ENCODE results near the gene TMEM179.
A peak's percentile ranks its signal among the peaks of the same experiment; 100 is the strongest.

Gene TMEM179

DNA sequence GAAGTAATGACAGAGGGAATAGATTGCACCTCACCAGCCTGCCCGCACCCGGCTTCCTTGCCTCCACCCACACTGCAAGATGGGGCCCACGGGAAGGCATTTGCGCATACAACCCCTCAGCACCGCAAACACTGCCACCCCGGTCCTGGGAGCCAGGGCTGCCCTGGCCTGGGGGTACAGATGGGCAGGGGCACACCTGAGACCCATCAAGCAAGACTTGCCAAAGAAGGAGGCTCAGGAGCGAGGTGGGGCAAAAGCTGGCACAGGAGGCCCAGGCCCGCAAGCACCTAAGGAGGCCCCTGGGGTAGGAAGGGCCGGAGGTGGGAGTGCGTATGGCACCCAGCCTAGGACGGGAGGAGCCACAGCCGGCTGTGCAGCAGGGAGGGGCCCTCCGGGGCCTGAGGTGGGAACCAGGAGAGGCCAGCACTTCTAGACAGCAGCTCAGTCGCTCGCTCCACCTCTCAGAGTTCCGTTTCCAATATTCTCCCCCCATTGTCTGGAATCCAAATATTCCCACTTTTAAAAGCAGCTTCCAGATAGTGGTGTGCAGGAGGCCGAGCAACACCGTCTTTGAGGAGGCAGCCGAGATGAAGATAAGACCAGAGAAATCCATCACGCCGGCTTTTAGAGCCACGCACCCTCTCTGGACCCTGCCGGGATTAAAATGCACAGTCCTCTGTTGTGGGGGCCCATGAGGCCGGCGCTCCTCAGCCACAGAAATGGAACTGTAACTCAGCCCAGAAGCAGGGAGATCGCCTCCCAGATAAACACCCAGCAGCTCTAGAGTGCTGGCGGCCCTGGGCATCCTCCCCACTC is 37.2 kb downstream of the TMEM179 start:
- TF ChIP-seq, protein P1, sequence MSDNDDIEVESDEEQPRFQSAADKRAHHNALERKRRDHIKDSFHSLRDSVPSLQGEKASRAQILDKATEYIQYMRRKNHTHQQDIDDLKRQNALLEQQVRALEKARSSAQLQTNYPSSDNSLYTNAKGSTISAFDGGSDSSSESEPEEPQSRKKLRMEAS (IDR thresholded peaks at IDR 0.05; ENCODE audit: low read depth, low read length): no peak
- TF ChIP-seq, protein P2, sequence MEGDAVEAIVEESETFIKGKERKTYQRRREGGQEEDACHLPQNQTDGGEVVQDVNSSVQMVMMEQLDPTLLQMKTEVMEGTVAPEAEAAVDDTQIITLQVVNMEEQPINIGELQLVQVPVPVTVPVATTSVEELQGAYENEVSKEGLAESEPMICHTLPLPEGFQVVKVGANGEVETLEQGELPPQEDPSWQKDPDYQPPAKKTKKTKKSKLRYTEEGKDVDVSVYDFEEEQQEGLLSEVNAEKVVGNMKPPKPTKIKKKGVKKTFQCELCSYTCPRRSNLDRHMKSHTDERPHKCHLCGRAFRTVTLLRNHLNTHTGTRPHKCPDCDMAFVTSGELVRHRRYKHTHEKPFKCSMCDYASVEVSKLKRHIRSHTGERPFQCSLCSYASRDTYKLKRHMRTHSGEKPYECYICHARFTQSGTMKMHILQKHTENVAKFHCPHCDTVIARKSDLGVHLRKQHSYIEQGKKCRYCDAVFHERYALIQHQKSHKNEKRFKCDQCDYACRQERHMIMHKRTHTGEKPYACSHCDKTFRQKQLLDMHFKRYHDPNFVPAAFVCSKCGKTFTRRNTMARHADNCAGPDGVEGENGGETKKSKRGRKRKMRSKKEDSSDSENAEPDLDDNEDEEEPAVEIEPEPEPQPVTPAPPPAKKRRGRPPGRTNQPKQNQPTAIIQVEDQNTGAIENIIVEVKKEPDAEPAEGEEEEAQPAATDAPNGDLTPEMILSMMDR (IDR thresholded peaks at IDR 0.05; ENCODE audit: low read depth, low read length): no peak
- TF ChIP-seq POLR2A (IDR thresholded peaks at IDR 0.05; ENCODE audit: extremely low read depth, insufficient read length): no peak
- TF ChIP-seq MYC (IDR thresholded peaks at IDR 0.05; ENCODE audit: low read depth, low read length): no peak
- no peak for DNase-seq (ENCODE audit: low read depth)
- H3K4me3 ChIP-seq (ENCODE audit: low read depth, low read length): no peak overlapping the region

DNA sequence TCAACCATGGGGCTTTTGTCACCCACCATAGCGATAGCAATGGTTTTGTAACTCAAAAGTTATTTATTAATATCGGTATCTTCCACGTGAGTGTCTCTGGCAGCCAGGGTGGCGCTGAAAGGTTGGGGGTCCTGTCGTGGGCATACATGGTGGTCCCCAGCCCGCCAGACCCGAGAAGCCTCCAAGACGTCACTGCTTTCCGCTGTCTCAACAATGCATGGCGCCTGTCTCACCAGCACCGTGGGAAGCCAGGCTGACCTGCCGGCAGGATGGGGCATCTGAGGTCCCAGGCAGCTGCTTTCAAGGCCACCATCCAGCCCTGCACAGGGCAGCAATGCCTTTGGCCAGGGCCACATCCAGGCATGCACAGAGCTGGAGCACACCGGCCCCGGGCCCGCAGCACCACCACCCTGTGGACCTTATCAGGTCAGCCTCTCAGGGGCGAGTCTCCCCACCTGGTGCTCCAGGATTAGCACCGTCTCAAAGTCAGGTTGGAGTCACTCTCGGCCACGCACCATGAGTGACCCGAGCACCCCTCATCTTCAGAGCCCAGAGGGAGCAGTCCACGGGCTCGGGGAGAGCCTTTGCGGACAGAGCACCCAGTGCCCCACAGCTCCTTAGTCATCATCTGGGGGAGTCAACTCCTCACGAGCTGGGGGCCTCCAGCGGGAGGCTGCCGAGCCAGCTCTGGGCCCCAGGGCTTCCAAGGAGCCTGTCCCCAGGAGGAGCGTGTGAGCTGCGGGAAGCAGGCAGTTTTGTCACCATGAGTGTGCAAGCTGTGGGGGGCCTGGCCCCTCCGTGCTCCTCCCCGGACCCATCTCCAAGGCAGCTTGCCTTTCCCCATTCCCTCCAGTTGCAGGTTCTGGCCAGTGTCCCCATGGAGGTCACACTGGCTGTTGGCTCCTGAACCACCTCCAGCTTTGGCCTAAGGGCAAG is 39.6 kb downstream of the TMEM179 start:
- DNase-seq (ENCODE audit: low read depth): peak; percentile 47
- TF ChIP-seq MYC (IDR thresholded peaks at IDR 0.05; ENCODE audit: low read depth, low read length) (no peak), POLR2A (IDR thresholded peaks at IDR 0.05; ENCODE audit: extremely low read depth, insufficient read length) (no peak)
- TF ChIP-seq, protein P1 (IDR thresholded peaks at IDR 0.05; ENCODE audit: low read depth, low read length): no peak
- TF ChIP-seq, protein P2 (IDR thresholded peaks at IDR 0.05; ENCODE audit: low read depth, low read length): no peak
- H3K4me3 ChIP-seq (ENCODE audit: low read depth, low read length): no peak overlapping the region

DNA sequence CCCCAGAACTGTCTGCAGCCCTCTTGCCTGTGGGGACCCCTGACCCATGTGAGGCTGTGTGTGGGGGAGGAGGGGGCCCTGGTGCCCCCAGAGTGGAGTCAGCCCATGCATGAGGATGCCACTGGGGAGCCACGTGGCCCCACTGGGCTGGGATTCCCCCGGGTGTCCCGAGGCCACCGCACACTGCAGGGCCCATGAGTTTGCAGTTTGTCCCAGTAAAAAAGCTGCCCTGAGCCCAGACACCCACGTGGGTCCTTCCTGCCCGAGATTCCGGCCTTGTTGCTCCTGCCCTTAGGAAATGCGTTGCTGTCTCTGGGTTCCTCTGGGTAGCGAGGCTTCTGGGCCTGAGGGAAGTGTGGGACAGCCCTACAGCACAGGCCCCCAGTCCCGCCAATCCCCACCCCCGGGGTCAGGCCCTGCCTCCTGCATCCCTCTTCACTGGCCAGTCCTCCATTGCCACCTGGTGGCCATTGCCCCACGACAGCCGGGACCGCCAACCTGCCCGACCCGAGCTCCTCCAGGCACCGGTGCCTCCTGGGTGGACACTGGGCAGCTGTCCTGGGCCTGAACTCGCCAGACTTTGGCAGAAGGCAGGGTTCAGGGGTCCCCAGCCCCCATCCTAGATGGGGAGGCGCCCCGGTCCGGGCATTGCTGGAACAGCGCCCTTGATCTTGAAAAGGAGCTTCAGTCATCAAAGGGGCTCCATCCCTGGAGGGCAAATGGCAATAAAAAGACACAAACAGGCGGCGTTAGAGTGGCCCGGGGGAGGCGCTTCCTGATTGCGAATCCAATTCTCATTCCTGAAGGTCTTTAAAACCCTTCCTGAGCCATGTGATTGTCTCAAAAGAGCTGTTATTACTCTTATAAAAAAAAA is 40.6 kb downstream of the TMEM179 start:
- TF ChIP-seq, protein P1 (IDR thresholded peaks at IDR 0.05; ENCODE audit: low read depth, low read length): no peak
- TF ChIP-seq MYC (IDR thresholded peaks at IDR 0.05; ENCODE audit: low read depth, low read length): no peak
- TF ChIP-seq, protein P2 (IDR thresholded peaks at IDR 0.05; ENCODE audit: low read depth, low read length): peak; percentile 84
- no peak for TF ChIP-seq POLR2A (IDR thresholded peaks at IDR 0.05; ENCODE audit: extremely low read depth, insufficient read length)
- DNase-seq (ENCODE audit: low read depth): peak; percentile 70
- no peak overlapping the region for H3K4me3 ChIP-seq (ENCODE audit: low read depth, low read length)

DNA sequence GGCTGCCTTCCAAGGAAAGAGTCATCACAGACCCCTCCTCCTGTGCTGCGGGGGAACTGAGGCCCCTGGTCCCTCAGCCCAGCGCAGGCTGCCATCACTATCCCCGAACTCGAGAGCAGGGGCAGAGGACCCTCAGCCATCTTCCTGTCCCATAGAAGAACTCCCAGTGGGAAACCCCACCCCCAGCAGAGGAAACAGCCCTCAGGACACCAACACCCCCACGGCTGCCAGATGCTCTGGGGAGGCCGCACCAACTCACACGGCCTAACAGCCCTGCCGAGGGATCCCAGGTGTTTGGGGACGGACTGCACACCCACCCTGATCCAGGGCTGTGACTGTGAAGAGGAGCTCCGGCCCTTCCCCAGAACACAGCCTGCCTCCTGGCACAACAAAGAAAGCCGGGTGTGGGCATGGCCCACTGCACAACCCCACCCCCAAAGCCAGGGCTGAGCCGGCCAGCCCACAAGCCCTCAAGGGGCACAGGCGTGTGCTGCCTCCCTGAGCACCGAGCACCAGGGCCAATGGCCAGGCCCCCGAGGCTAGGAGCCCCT is 41.3 kb downstream of the TMEM179 start:
- no peak for DNase-seq (ENCODE audit: low read depth)
- TF ChIP-seq, protein P2 (IDR thresholded peaks at IDR 0.05; ENCODE audit: low read depth, low read length): no peak
- TF ChIP-seq MYC (IDR thresholded peaks at IDR 0.05; ENCODE audit: low read depth, low read length) (no peak), POLR2A (IDR thresholded peaks at IDR 0.05; ENCODE audit: extremely low read depth, insufficient read length) (no peak)
- TF ChIP-seq, protein P1 (IDR thresholded peaks at IDR 0.05; ENCODE audit: low read depth, low read length): no peak
- no peak overlapping the region for H3K4me3 ChIP-seq (ENCODE audit: low read depth, low read length)

DNA sequence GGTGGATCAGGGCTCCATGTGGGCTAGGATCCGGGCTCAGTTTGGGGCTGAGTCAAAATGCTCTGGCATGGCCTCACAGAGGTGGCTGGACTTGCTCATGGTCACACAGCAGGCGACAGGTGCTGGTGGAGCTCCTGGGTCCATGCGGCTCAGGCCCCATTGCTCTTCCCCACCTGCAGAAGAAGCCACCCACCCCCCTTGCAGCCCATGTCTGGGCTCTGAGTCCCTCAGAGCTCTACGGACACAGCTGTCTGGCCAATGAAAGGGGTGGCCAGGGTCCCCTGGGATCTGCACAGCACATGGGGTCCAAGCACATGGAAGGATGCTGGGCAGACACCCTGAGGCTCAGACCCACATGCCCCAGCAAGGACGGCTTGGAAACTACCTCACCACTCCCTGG is 42.0 kb downstream of the TMEM179 start:
- TF ChIP-seq, protein P2 (IDR thresholded peaks at IDR 0.05; ENCODE audit: low read depth, low read length): no peak
- TF ChIP-seq, protein P1 (IDR thresholded peaks at IDR 0.05; ENCODE audit: low read depth, low read length): no peak
- TF ChIP-seq POLR2A (IDR thresholded peaks at IDR 0.05; ENCODE audit: extremely low read depth, insufficient read length): no peak
- TF ChIP-seq MYC (IDR thresholded peaks at IDR 0.05; ENCODE audit: low read depth, low read length): no peak
- DNase-seq (ENCODE audit: low read depth): no peak
- H3K4me3 ChIP-seq (ENCODE audit: low read depth, low read length): no peak overlapping the region
